Measurements from ENCODE around the gene DHRS12. TPM values are rescaled to one million over a fixed set of nuclear protein-coding genes. Genes with fewer than 3 reads are reported as not detected.

DHRS12 gene
- total and polyA plus RNA-seq, 2 donors from 2014 or later = 20.4 to 36.1 TPM

DNA sequence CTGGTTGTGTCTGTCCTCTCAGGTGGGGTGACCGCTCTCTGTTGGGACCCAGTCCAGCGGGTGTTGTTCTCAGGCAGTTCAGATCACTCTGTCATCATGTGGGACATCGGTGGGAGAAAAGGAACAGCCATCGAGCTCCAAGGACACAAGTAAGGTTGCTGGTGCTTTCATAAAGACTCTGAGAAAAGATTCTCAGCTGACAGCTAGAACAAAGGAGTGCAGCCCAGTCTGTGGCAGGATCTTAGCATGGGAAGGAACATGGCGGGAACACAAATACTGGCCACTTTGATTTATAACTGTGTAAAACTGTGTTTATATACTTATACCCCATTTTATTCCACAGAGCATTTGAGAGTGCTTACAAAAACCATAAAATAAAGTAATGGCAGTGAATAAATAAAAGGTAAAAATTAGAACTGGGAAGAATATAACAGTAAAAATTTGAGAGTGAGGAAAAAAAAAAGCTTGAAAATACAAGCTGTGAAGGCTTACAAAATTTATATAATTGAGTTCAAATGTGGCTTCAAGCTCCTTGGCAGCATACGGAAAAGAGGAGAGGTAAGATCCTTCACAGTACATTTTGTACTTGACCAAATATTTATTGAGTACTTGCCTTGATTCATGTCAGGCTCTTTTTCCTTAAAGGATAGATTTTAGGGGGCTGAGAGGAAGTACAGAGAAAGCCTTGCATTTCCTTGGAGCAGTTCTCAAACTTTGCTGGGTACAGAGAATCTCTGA, 64.8 kb downstream of the DHRS12 start:
- H3K36me3 ChIP-seq (ENCODE audit: control insufficient read depth in 2 of 3, insufficient read depth in 3 of 3, low read length in 3 of 3) = peaks cover 0 to 7% (median 6%) of the 10 kb centered on the region in 3 donors
- FAIRE-seq (no peak), DNase-seq (peak in 1 of 5 donors; percentile 53)
- no peaks in the 10 kb centered on the region for H3K9me3 ChIP-seq (ENCODE audit: control insufficient read depth in 2 of 3, insufficient read depth in 1 of 3, low read length in 3 of 3)
- no peaks in the 10 kb centered on the region for H3K4me1 ChIP-seq (ENCODE audit: control insufficient read depth in 2 of 3, insufficient read depth in 2 of 3, low read depth in 1 of 3, low read length in 3 of 3)
- intact Hi-C loops (cut with DNase I) = no loop called here
- TF ChIP-seq, protein P1, sequence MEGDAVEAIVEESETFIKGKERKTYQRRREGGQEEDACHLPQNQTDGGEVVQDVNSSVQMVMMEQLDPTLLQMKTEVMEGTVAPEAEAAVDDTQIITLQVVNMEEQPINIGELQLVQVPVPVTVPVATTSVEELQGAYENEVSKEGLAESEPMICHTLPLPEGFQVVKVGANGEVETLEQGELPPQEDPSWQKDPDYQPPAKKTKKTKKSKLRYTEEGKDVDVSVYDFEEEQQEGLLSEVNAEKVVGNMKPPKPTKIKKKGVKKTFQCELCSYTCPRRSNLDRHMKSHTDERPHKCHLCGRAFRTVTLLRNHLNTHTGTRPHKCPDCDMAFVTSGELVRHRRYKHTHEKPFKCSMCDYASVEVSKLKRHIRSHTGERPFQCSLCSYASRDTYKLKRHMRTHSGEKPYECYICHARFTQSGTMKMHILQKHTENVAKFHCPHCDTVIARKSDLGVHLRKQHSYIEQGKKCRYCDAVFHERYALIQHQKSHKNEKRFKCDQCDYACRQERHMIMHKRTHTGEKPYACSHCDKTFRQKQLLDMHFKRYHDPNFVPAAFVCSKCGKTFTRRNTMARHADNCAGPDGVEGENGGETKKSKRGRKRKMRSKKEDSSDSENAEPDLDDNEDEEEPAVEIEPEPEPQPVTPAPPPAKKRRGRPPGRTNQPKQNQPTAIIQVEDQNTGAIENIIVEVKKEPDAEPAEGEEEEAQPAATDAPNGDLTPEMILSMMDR (IDR thresholded peaks at IDR 0.05; ENCODE audit: borderline replicate concordance, extremely low read depth, insufficient read depth) = no peak
- H3K27me3 ChIP-seq (ENCODE audit: control insufficient read depth, insufficient read depth, low read length) = no peaks in the 10 kb centered on the region
- H3K27ac ChIP-seq (ENCODE audit: low read depth in 2 of 2, low read length in 2 of 2) = peak overlapping the region in 1 of 2 donors; percentile 32
- no peak overlapping the region for H3K4me3 ChIP-seq (ENCODE audit: low read length in 3 of 3)
- H3K9ac ChIP-seq (ENCODE audit: low read length in 3 of 3) = no peak overlapping the region

DNA sequence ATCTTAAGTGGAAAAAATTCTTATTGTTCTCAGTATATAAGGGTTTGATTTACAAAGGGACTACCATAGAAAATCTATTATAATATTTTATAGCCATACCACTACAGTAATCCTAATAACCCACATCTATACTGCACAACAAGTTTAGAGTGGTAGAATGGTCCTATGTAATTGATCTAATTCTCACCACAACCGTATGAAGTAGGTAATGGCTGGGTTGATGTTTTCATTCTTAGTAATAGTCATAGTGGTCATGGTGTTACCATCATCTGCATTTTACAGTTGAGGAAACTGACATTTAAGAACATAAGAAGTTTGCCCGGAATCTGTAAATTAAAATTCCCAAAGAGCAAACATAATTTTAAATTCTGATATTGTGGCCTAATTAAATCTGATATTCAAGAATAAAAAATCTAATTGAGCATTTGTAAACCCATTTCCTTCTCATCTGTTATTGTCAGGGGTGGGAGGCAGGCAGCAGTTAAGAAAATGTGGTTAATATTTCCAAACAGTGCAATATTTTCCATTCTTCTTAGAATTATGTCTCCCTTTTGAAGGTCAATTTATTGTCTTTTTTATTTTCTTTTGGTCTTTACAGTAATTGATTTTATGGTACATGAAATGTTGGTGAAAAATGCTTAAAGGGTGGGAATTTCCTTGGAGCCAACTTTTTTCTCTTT, 65.6 kb downstream of the DHRS12 start:
- no peak for DNase-seq
- Histone ChIP-seq H3K27ac (ENCODE audit: low read depth in 2 of 2, low read length in 2 of 2) (no peak overlapping the region), H3K36me3 (ENCODE audit: control insufficient read depth in 2 of 3, insufficient read depth in 3 of 3, low read length in 3 of 3) (peaks cover 0 to 7% (median 6%) of the 10 kb centered on the region in 3 donors), H3K9ac (ENCODE audit: low read length in 3 of 3) (no peak overlapping the region), H3K9me3 (ENCODE audit: control insufficient read depth in 2 of 3, insufficient read depth in 1 of 3, low read length in 3 of 3) (no peaks in the 10 kb centered on the region), H3K4me1 (ENCODE audit: control insufficient read depth in 2 of 3, insufficient read depth in 2 of 3, low read depth in 1 of 3, low read length in 3 of 3) (no peaks in the 10 kb centered on the region), H3K27me3 (ENCODE audit: control insufficient read depth, insufficient read depth, low read length) (no peaks in the 10 kb centered on the region), H3K4me3 (ENCODE audit: low read length in 3 of 3) (no peak overlapping the region)
- intact Hi-C loops (cut with DNase I) = no loop called here
- TF ChIP-seq, protein P1 (IDR thresholded peaks at IDR 0.05; ENCODE audit: borderline replicate concordance, extremely low read depth, insufficient read depth) = no peak
- no peak for FAIRE-seq

DNA sequence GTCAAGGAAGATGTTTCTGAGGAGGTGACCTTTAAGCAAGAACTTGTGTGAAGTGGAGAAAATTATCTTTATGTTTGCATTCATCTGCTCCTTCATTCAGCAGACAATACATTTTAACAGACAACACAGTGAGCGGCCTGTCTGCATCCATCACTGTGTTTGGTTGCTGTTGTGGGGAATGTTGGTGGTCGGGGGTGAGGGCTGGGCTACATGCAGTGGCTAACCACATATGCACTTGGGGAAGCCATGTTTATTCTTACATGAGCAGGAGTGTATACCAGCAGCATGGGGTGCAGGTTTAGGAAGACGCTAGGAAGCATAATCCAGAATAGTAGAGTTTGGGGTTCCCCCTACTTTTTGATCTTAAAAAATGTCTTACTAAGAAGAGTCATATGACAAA, 66.4 kb downstream of the DHRS12 start:
- Histone ChIP-seq H3K4me3 (ENCODE audit: low read length in 3 of 3) (no peak overlapping the region), H3K36me3 (ENCODE audit: control insufficient read depth in 2 of 3, insufficient read depth in 3 of 3, low read length in 3 of 3) (peaks cover 0 to 7% (median 6%) of the 10 kb centered on the region in 3 donors), H3K27ac (ENCODE audit: low read depth in 2 of 2, low read length in 2 of 2) (no peak overlapping the region), H3K9me3 (ENCODE audit: control insufficient read depth in 2 of 3, insufficient read depth in 1 of 3, low read length in 3 of 3) (no peaks in the 10 kb centered on the region), H3K4me1 (ENCODE audit: control insufficient read depth in 2 of 3, insufficient read depth in 2 of 3, low read depth in 1 of 3, low read length in 3 of 3) (no peaks in the 10 kb centered on the region), H3K27me3 (ENCODE audit: control insufficient read depth, insufficient read depth, low read length) (no peaks in the 10 kb centered on the region), H3K9ac (ENCODE audit: low read length in 3 of 3) (no peak overlapping the region)
- FAIRE-seq (no peak), DNase-seq (no peak)
- TF ChIP-seq, protein P1 (IDR thresholded peaks at IDR 0.05; ENCODE audit: borderline replicate concordance, extremely low read depth, insufficient read depth) = no peak
- intact Hi-C loops (cut with DNase I) = no loop called here

All from kidney (tissue), 14 donors.